Kidney (tissue), 22 donors: ENCODE data around the gene MBD3L5. TPM values are rescaled to one million over a fixed set of nuclear protein-coding genes. Genes with fewer than 3 reads are reported as not detected.
"Not testable (repeated sequence)": the region's sequence is repeated elsewhere in the genome, so short reads cannot be mapped to it uniquely, and the experiment has no call there.

Experiments
- DNase-seq, 5 donors: peaks; one replicate each; pipeline ENCODE4 v3.0.0-alpha.2; 2013 to 2020
- FAIRE-seq: peaks from 2 replicates; lab custom pipeline; 2012; peaks lifted over from hg19 to GRCh38; lab: Jason Lieb, UNC
- H3K27ac ChIP-seq, 2 donors: one replicate each; pipeline ENCODE4 v1.7.0; 2013; ENCODE audit warnings: low read depth in 2 of 2, low read length in 2 of 2, inconsistent platforms in 1 of 2
- H3K27me3 ChIP-seq: one replicate; pipeline ENCODE4 v1.7.1; 2013; ENCODE audit warnings: low read length, inconsistent platforms; ENCODE audit not compliant: control insufficient read depth, insufficient read depth
- H3K36me3 ChIP-seq, 3 donors: one replicate each; pipeline versions ENCODE4 v1.7.0 to v1.7.1; 2013; ENCODE audit warnings: low read length in 3 of 3, control low read depth in 1 of 3, inconsistent platforms in 1 of 3; ENCODE audit not compliant: insufficient read depth in 3 of 3, control insufficient read depth in 2 of 3
- H3K4me1 ChIP-seq, 3 donors: one replicate each; pipeline versions ENCODE4 v1.7.0 to v1.7.1; 2013; ENCODE audit warnings: low read length in 3 of 3, inconsistent platforms in 1 of 3, low read depth in 1 of 3; ENCODE audit not compliant: control insufficient read depth in 2 of 3, insufficient read depth in 2 of 3
- H3K4me3 ChIP-seq, 3 donors: one replicate each; pipeline versions ENCODE4 v1.7.0 to v1.8.1; 2013; ENCODE audit warnings: low read length in 3 of 3, control low read depth in 1 of 3, inconsistent platforms in 1 of 3
- H3K9ac ChIP-seq, 3 donors: one replicate each; pipeline versions ENCODE4 v1.7.0 to v1.7.1; 2013; ENCODE audit warnings: low read length in 3 of 3, control low read depth in 1 of 3, inconsistent platforms in 1 of 3
- H3K9me3 ChIP-seq, 3 donors: one replicate each; pipeline versions ENCODE4 v1.7.0 to v1.7.1; 2013; ENCODE audit warnings: low read length in 3 of 3, control low read depth in 1 of 3, inconsistent platforms in 1 of 3; ENCODE audit not compliant: control insufficient read depth in 2 of 3, insufficient read depth in 1 of 3
- CTCF ChIP-seq: IDR thresholded peaks from 3 replicates; pipeline ENCODE4 v1.5.1; 2012; ENCODE audit warnings: mild to moderate bottlenecking, moderate library complexity, borderline replicate concordance; ENCODE audit not compliant: insufficient read depth; ENCODE audit errors: extremely low read depth
- intact Hi-C: fragments of 100-400 bp; cut with DNase I; formaldehyde crosslinking; loops from one replicate; pipeline ENCODE4 v1.11.1; 2022
- long read RNA-seq, 10 donors: library from polyadenylated mRNA in 1 of 10; unstranded in 1 of 10; transcript quantifications; one replicate each; pipeline ENCODE4 v2.0.0 and lab custom pipeline, GENCODE V29; 2021 to 2026
- polyA plus RNA-seq: library from polyadenylated mRNA; stranded (reverse); fragments of 350-450 nt; fragmentation: Illumina TruSeq; extraction: RNeasy Lipid Tissue Mini Kit (QIAGEN cat#74804); gene quantifications from one replicate; pipeline ENCODE4 v1.2.3, GENCODE V29; 2014; ENCODE audit warnings: low read depth, low replicate concordance; ENCODE audit not compliant: insufficient read depth
- total RNA-seq: library from RNA; stranded (reverse); fragmentation: NEBNext Ultra II Directional; extraction: Animal tissue kit (Norgen Biotek cat#: 25700); gene quantifications from one replicate; pipeline ENCODE4 v1.2.1, GENCODE V29; 2021
- donor health status: control.
- donor health status: control.
- donor health status: control.
- donor health status: control.
- donor health status: control.
- donor health status: DM: yes; HTN: yes; CAD: no.
- donor health status: Normal renal cell carcinoma (clear cell type).

Gene MBD3L5
- total RNA-seq (not detected), polyA plus RNA-seq (not detected)
- long read RNA-seq, donor 1: 0 reads
- long read RNA-seq, donor 2: 0 reads
- long read RNA-seq, donor 3: 0 reads
- long read RNA-seq, donor 4: 0 reads
- long read RNA-seq, donor 5: 0 reads
- long read RNA-seq, donor 6: 0 reads
- long read RNA-seq, donor 7: 0 reads
- long read RNA-seq, donor 8: 0 reads
- long read RNA-seq, donor 9: 0 reads
- long read RNA-seq, donor 10: 0 reads

GRCh38 chr19:7030278-7030677 lies at the start of gene MBD3L5:
Gene MBD3L5 (plus strand): TSS chr19:7030578. CDS start chr19:7030612, 34 bp downstream.
- H3K9me3 ChIP-seq, intact Hi-C loops, FAIRE-seq, DNase-seq, H3K27ac ChIP-seq, H3K9ac ChIP-seq, H3K27me3 ChIP-seq, H3K4me1 ChIP-seq, H3K36me3 ChIP-seq, H3K4me3 ChIP-seq: not testable (repeated sequence)

- no peak overlapping the region for H3K4me3 ChIP-seq
- intact Hi-C loops: no loop called here
- H3K27me3 ChIP-seq: no peaks in the 10 kb centered on the region
- no peak overlapping the region for H3K27ac ChIP-seq
- no peak for FAIRE-seq
- no peak for TF ChIP-seq CTCF
- H3K9me3 ChIP-seq: peaks cover 0 to 12% (median 0%) of the 10 kb centered on the region in 3 donors
- H3K9ac ChIP-seq: no peak overlapping the region
- no peak for DNase-seq
- no peaks in the 10 kb centered on the region for H3K4me1 ChIP-seq
- no peaks in the 10 kb centered on the region for H3K36me3 ChIP-seq
These were observed 46.9 kb upstream of the MBD3L5 start for GRCh38 chr19:6983448-6983847.

GRCh38 chr19:6987850-6988249 lies 42.5 kb upstream of the MBD3L5 start:
- Histone ChIP-seq H3K4me1 (no peaks in the 10 kb centered on the region), H3K4me3 (no peak overlapping the region), H3K9me3 (peaks cover 0 to 12% (median 0%) of the 10 kb centered on the region in 3 donors), H3K27ac (no peak overlapping the region), H3K9ac (no peak overlapping the region), H3K36me3 (no peaks in the 10 kb centered on the region), H3K27me3 (no peaks in the 10 kb centered on the region)
- FAIRE-seq: no peak
- no peak for TF ChIP-seq CTCF
- DNase-seq: no peak
- intact Hi-C loops: no loop called here

- Histone ChIP-seq H3K27me3 (no peaks in the 10 kb centered on the region), H3K9ac (no peak overlapping the region), H3K4me3 (no peak overlapping the region), H3K9me3 (peaks cover 0 to 12% (median 0%) of the 10 kb centered on the region in 3 donors), H3K36me3 (no peaks in the 10 kb centered on the region), H3K4me1 (no peaks in the 10 kb centered on the region), H3K27ac (no peak overlapping the region)
- TF ChIP-seq CTCF: no peak
- FAIRE-seq (no peak), DNase-seq (no peak)
- intact Hi-C loops: no loop called here
These were observed 42.1 kb upstream of the MBD3L5 start for GRCh38 chr19:6988257-6988656.
